Sigmoid colon (tissue), 3 donors: Measurements from ENCODE around the gene TMEM132D.

Source experiments
- CTCF ChIP-seq, 4 experiments: fragments of 450-650 bp in 3 of 4; fragments of 200-600 bp in 1 of 4; IDR thresholded peaks; one replicate each; pipeline ENCODE4 v1.5.1; 2016 to 2019; ENCODE audit warnings: antibody characterized with exemption in 4 of 4, mild to moderate bottlenecking in 3 of 4, moderate library complexity in 2 of 4
- POLR2A ChIP-seq, 2 donors: fragments of 450-650 bp; IDR thresholded peaks; one replicate each; pipeline ENCODE4 v1.6.1; 2016; ENCODE audit warnings: antibody characterized with exemption in 2 of 2, mild to moderate bottlenecking in 2 of 2, moderate library complexity in 2 of 2

GRCh38 chr12:129089576-129089975 lies 814.2 kb downstream of the TMEM132D start:
- TF ChIP-seq CTCF (IDR thresholded peaks at IDR 0.05) (no peak), POLR2A (IDR thresholded peaks at IDR 0.05) (no peak)
